AG10803 (cell line): ENCODE data around the gene ANKRD16.
"Not testable (repeated sequence)": the region's sequence is repeated elsewhere in the genome, so short reads cannot be mapped to it uniquely, and the experiment has no call there.

Source experiments
- DNase-seq: peaks from one replicate; pipeline ENCODE4 v3.0.0; 2010; ENCODE audit warnings: low read depth
- H3K4me3 ChIP-seq: 2 replicates; pipeline ENCODE4 v1.5.1; 2011; ENCODE audit warnings: mild to moderate bottlenecking, low read length, control low read depth
- CTCF ChIP-seq: conservative IDR thresholded peaks from 2 replicates; pipeline ENCODE4 v1.5.1; 2011; ENCODE audit warnings: mild to moderate bottlenecking, low read length, control low read depth, inconsistent platforms

ANKRD16 gene

GRCh38 chr10:5844345-5845055 lies 45.2 kb downstream of the ANKRD16 start:
- no peak overlapping the region for H3K4me3 ChIP-seq
- DNase-seq = peak; percentile 64

GRCh38 chr10:5843686-5844344 lies 45.9 kb downstream of the ANKRD16 start:
- no peak overlapping the region for H3K4me3 ChIP-seq
- DNase-seq = no peak
- no peak for TF ChIP-seq CTCF

More at GRCh38 chr10:5844345-5845055, 45.2 kb downstream of the ANKRD16 start:
- no peak for TF ChIP-seq CTCF

- no peak for DNase-seq
- H3K4me3 ChIP-seq = no peak overlapping the region
- TF ChIP-seq CTCF = no peak
Measured at GRCh38 chr10:5841965-5842364, 47.7 kb downstream of the ANKRD16 start.

GRCh38 chr10:5840314-5841307 lies 49.1 kb downstream of the ANKRD16 start:
- H3K4me3 ChIP-seq = no peak overlapping the region
- DNase-seq = no peak
- no peak for TF ChIP-seq CTCF

- not testable (repeated sequence) for DNase-seq, H3K4me3 ChIP-seq
Measured at GRCh38 chr10:5836181-5836580, 53.5 kb downstream of the ANKRD16 start.

GRCh38 chr10:5835446-5836095 lies 54.1 kb downstream of the ANKRD16 start:
- no peak for TF ChIP-seq CTCF
- no peak overlapping the region for H3K4me3 ChIP-seq
- DNase-seq = no peak

GRCh38 chr10:5833814-5834213 lies 55.9 kb downstream of the ANKRD16 start:
- no peak overlapping the region for H3K4me3 ChIP-seq
- TF ChIP-seq CTCF = no peak
- DNase-seq = no peak
